ENCODE results near the gene CYTH4.

CYTH4 gene

DNA sequence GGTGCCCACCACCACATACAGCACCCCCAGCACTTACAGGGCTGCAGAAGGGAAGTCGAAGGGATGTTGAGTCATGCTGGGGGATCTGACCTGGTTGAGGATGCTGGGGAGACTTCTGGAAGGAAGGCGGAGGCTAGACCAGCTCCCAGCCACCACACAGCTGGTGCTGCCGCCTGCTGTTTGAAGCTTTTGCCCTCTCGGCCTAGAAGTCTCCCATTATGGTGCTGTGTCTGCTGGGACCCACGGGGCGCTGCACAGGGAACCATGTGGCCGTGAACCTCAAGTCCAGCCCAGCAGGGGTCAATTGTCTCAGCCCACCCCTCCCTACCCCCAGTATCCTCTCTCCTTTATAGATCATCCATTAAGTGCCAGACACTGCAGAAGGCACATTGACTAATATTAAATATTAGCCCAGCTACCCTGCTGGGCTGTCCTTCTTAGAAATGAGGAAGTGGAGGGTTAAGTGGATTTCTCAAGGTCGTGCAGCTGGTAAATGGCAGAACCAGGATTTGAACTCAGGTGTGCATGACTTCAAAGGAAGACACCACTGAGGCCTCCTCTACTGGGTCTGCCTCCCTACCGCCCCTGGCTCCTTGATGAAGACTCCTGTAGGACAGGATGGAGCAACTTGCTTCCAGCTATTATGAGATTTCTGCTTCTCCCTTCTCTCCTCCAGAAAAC lies 49.7 kb downstream of the CYTH4 start:
- DNase-seq = no peak

DNA sequence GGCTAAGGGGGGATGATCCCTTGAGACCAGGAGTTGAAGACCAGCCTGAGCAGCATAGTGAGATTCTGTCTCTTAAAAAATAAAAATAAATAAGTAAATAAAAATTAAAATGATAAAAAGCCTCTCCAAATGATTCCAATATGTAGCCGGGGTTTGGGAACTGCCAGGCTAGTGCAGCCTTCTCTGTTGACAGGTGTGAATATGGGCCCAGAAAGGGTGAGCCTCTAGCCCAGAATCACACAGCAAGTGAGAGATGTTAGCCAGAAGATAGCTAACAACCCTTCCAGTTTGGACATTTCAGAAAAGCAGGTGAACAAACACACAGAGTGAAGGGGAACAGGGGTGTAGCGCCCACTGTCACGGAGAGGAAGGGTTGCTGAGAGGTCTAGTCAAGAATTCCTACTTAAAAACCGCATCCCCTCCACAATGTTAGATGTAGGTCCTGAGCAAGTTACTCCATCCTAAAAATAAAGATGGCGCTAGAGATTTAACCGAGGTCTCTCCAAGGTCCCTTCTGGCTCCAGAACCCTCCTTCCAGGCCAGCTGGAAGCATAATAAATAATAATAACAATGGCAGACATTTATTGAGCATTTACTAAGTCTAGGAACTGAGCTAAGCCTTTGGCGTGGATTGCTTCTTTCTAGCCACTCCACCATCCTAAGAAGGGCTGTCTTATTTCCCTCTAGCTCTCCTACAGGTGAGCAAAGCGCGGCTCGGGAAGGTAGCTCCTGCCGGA lies 51.6 kb downstream of the CYTH4 start:
- no peak for DNase-seq

DNA sequence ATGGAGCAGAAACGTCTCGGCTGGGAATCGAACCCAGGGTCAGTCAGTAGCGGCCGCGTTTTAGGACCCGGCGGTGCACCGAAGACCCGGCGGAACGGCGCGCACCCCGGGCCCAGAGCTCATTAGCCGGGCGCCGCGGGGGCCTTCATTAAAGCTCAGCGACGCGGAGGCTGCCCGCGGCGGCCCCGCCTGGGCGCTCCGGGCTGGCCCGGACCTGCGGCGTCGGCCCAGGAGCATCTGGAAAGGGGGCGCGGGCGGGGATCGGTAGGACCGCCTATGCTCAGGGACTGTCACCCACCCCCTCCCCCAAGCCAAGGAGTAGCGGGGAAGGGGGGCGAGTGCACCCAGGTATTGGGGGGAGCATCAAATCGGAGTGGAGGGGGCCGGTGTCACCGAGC lies 52.2 kb downstream of the CYTH4 start:
- DNase-seq = no peak

DNA sequence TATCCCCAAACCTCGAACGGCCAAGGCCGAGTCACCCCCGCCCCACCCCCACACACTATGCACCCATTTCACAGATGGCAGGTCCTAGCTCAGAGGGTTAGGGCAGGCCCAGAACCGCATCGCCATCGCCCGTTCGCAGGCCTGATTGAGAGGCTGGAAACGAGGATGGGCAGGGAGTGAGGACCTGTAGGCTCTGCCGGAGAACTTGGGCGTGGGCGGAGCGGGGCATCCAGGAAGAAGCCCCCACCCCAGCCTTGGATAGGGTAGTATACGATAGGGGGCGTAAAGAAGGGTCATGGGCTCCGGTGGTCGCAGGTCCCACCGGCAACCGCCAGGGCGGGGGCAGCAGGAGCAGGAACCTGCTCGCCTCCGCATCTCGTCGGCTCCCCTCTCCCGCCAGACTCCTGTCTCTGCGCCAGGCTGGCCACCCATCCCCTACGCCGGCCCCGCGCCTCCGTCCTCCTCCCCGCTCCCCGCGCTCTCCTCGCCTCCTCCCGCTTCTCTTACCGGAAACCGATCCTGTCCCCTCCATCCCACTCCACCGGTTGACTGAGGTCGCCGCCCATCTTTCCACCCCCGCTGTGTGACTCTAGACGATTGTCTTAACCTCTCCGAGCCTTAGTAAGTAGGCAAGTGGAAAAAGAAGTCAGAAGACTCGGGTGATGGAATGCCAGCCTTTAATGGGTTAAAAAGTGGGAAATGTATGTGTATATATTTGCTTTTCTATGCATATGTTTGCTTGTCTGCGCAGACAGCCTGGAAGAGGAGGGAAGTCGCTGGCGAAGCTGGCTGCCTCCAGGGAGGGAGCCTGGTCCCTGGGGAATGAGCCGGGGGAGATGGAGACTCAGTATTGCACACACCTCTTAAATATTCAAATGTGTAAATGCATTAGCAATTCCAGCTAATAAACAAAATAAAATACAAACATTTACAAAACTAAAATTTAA lies 52.8 kb downstream of the CYTH4 start:
- no peak for DNase-seq

DNA sequence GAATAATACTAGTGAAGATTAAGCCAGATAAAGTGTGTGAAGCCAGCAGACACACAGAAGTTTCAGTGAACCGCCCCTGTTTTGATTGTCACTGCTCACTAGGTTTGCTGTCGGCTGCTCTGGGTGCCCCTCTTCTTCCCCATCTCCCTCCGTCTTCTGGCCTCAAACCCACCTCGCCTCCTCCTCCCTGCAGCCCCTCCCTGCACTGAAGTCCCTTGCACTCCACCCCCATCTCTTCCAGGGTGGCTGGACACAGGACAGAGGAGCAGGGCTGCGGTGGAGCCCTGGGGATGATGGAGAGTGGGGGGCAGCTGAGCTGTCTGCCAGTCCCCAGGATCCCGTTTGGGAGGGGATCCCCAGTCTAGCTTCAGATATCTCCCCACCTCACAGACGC lies 53.5 kb downstream of the CYTH4 start:
- no peak for DNase-seq

DNA sequence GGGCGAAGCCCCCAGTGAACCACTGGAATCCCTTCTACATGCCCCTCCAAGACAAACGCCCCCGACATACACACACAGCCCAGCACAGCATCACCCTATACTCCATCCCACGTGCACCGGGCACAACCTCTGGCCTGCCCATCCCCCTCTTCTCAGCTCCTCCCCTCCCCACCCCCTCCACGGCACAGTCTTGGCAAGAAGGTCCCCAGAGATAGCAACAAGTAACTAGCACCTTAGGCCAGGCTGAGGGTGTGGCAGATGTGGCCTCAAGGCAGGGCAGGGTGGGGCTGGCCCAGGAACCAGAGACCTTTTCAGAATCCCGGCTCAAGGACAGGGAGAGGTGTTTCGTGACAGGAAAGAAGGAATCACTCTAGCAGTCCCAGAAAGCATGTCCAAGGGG lies 54.3 kb downstream of the CYTH4 start:
- no peak for DNase-seq

DNA sequence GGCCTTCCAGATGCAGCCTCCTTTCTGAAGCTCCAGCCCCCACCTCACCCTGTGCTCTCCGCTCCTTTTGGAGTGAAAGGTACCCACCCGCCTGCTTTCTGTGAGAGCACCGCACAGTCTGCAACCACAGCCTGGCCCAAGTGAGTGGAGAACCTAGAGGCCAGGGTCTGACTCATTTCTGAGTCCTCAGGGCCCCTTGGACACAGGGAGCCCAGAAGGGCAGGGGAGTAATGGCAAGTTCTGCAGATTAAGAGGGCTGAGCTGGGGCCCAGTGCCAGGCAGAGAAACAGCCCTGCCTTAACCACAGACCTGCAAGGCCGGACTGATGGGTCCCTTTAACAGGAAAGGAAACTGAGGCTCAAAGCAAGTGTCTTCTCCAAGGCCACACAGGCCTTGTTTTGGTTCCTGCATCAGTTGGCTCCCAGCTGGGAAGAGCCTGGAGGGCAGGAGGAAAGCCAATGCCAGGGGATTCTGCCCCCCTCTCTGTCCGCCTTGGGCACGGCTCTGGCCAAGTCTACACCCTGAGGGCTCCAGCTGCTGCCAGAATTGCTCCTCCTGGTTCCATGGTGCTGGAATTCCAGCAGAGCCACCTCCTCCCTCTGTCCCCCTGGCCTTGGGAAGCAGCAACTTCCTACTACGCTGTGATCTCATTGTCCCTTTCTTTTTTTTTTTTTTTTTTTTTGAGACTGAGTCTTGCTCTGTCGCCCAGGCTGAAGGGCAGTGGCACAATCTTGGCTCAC lies 55.1 kb downstream of the CYTH4 start:
- no peak for DNase-seq

DNA sequence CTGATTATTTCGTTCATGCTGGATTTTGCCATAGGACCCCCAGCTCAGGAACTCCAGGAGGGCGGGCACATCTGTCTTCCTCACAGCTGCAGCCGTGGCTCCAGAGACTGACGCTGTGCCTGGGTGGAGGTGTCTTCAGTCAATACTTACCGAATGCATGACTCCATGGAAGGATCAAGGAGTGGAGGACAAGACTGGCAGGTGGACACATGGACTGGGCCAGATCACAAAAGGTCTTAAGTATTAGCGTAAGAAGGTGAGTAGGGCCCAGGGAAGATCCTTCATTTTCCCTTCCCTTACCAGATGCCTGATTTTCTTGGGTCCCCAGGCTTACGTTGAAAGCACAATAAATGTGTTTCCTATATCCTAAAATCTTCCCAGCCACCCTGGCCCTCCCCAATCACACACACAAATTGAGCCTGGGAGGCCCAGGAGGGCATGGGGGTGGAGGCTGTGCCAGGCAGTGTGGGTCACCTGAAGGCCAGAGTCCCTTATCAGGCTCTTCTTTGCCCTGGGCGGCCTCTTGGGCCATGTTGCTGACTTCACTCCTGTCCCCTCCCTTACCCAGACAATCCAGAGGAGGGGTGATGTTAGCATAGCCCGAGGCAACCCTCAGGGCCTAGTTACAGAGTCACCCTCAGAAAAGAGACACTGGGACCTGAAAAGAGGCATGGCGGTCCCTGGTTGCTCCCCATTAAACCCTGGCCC lies 56.4 kb downstream of the CYTH4 start:
- no peak for DNase-seq

DNA sequence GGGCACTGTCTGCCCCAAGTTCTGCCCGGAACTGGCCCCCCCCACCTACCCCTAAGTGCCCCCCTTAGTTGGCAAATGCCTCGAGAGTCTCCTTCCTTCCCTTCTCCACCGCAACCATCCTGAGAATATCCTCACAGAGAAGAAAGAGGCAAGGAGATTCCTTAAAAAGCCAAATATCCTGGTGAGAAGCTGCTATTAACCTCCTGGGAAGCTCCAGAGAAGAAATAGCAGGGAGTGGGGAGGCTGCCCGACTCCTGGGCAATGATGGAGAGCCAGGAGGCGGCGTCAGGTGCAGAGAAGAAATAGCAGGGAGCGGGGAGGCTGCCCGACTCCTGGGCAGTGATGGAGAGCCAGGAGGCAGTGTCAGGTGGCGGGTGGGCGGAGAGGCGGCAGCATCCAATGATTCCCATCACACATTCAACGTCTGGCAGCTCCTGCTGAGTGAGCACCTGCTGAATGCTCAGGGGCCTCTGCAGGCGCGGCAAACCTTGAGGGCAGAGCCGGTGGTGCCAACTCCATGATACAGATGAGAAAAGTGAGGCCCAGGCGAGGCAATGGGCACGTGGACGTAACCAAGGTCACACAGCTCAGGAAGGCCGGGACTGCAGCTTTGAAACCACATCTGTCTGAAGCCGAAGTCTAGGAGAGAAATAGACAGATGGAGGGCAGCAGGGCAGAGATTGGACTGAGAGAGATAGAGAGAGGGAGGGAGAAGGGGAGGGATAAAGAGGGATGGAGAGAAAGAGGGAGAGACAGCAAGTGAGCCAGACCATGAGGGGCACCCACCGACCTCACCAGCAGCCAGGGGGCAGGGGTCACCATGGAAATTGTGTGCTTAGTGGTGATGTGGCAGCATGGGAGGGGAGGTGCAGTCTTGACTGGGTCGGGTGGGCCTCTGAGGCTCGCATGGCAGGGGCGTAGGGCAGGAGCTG lies 58.3 kb downstream of the CYTH4 start:
- DNase-seq = no peak

DNA sequence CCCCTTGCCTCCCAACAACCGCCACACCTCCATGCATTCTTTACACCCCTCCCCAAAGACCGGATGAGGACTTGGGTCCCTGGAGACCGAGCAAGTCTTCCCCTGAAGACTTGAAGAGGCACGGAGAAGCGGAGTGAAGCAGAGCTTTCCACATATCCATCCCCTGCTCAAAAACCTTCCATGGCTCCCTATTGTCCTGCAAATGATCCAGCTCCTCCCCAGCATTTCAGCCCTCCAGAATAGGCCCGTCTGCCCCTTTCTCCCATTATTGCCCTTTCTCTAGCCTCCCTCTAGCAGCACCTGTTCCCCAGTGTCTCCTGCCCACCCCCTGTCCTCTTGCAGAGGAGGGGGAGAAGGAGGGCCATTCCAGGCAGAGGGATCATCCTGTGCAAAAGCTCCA lies 59.8 kb downstream of the CYTH4 start:
- no peak for DNase-seq

DNA sequence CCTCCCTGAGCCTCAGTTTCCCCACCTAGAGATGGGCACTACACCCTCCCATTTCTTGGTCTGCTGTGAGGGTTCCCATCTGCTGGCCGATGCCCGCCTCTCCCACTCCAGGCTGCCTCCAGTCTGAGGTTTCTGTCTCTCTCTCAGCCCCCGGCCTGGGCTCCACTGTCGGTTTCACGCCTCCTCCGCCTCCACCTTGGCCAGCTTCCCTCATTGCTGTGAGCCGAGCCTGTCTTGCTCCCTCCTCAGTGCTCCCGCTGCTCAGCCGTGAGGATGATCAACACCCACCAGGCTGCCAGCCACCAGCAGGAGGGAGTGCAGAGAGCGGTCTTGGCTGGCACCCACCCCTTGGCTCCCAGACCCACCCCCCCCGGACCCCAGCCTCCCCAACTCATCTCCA lies 61.0 kb downstream of the CYTH4 start:
- no peak for DNase-seq

DNA sequence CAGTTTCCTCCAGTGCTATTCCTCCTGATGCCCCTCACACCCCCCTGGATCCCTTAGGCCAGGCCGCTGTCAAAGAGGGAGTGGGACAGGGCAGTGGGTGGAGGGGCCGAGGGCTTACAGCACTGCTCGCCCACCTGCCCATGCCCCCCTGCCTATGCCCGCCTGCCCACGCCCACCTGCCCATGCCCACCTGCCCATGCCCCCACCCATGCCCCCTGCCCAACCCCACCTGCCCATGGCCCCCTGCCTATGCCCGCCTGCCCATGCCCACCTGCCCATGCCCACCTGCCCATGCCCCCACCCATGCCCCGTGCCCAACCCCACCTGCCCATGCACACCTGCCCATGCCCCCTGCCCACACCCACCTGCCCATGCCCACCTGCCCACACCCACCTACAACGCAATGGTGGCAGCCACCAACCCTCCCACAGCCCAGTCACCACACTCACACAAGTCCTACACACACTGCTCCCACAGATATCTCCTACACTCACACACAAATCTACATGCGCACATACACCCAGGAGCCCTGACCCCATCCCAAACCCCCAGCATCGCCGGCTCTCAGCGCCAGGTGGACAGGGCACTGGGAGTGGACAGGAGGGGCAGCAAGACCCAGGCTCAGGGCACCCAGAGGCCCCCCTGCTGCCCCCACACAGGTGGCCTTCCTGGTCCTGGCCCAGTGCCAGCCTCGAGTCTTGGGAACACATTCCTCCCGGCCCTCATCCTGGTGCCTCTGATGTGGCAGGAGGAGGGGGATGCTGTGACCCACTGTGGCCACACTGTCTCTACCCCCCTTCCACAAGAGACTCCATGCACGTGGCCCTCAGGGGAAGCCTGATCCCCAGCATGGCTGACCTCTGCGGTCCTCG lies 61.8 kb downstream of the CYTH4 start:
- no peak for DNase-seq

DNA sequence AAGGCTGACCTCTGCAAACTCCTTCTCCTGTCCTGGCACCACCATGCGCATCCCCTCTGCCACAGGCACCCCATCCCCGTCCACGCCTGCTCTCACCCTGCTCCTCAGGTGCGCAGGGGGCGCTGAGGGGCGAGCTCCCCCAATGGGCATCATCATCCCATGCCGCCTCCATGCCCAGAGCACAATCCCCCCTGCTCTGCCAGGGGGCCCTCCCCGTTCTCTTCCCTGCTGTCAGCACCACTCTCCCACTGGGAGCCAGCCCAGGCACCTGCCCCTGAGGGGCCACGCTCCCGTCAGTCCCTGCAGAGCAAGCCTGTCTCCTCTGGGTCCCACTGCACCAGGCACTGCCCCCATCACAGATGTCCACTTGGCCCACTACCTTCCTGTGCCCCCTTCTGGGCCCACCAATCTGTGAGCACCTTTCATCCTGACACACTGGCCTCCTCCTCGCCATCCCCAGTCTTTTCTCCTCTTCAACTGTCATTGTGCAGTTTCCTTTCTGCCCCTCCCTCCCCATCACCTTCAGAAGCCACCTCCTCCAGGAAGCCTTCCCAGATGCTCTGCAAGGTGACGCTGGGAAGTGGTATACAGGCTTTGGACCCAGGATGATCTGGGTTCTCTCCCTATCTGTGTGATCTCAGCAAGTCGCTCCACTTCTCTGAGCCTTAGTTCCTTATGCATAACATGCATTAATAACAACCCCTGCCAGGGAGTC lies 62.6 kb downstream of the CYTH4 start:
- DNase-seq = no peak

DNA sequence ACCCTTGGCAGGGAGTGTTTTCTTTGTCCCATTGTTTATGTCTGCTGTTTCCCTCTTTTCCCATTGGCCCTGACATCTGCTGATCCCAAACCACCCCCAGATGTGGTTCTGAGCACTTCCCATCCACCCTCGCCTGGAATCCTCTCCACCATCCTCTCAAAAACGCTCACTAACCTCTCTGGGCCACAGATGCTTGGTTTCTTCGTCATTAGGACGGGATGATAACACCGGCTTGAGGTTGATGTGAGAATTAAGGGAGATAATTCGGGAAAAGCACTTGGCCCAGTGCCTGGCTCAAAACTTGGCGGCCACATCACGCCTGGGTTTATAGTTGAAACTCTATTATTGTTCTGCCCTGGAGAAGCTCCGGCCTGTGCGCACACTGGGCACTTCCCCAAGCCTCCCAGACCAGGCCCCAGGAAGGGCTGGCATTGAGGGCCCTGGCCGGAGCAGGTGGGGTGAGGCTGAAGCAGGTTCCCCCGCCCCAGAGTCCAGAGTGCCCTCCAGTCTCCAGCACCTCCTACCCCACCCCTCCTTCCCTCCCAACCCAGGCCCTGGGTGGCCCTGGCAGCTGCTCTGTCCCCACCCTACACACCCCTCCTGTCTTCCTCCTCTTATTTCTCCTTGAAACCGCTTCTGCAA lies 63.7 kb downstream of the CYTH4 start:
- DNase-seq = no peak

DNA sequence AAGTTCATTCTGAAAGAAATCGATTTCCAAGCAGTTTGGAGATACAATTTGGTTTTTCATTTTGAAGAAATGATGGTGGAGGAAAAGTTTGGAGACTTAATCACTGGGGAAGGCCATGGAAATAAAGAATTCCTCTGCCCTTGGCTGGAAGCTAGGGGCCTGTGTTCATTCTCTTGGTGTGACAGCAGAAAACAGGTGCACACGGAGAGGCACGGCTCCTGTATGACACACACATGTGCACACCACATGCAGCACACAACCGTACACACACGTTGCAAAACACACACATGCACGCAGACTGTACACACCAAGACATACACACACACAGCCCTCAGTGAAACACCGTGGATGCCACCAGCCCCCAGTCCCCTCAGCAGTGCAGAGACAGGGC lies 64.2 kb downstream of the CYTH4 start:
- no peak for DNase-seq

DNA sequence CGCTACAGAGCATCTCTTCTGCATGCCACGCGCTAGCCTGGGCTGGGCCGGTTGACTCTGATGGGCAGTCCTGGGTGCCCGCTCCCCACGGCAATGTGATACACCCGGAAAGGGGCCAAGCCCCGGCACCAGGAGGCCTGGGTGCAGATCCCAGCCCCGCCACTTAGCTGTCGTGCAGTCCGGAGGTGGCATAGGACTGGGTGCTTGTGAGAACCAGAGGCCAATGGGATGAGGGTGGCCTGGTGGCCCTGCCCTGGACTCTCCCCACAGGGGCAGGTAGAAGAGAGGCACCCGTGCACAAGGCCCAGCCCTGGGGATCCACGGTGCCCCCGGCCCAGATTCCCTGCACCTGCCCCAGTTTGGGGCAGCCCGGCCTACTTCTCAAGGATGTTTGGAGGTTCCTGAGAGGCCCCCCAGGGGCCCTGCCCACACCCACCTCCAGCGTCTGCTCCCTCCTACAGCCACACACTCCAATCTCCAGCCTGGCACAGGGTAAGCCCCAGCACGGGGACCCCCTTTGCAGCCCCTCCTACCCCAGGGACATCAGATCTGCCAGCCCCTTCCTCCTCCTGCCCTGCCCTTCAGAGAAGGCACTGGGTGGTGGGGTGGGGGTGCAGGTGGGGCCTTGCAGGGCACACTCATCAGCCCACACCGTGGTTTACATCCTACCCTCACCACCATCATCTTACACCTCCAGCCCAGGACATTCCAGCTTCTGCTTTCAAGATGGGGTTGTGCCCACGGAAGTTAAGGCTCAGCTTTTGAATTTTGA lies 66.9 kb downstream of the CYTH4 start:
- DNase-seq = no peak

DNA sequence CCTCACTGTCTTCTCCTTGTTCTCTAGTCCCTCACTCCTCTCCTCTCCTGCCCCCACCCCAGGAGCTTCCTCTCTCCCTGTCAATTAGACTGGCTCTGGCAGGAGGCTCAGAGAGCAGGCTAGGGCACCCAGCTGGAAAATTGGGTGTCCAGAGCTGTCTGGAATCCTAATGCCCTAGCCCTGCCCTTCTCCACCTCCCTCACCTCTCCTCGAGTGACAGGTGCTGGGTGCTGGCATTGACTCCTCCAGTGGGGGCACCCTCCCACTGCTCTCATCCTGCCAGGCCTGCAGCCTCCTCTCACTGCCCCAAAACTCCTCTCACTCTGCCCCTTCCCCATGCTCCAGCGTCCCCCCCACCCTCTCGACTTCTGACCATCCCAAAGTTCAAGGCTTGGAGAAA lies 68.9 kb downstream of the CYTH4 start:
- no peak for DNase-seq

DNA sequence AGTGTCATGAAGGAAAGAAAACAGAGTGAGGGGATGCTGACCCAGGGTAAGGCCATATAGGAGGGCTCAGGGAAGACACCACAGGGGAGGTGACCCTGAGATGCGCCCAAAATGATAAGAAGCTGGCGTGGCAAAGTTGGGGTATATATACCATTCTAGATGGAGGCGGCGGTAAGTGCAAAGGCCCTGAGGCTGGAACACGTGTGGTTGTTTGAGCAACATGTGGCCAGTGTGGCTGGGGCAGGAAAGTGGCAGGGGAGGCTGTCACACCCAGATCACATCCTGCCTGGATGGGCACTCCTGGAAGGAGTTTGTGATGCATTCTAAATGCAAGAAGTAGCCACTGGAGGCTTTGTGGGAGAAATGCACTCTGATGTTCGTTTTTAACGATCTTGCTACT lies 70.2 kb downstream of the CYTH4 start:
- no peak for DNase-seq
